Right atrium auricular region (tissue), 2 donors: ENCODE measurements around the gene ERICH6. TPM values are rescaled to one million over a fixed set of nuclear protein-coding genes. Genes with fewer than 3 reads are reported as not detected.

ENCODE experiments used
- DNase-seq: peaks from one replicate; pipeline ENCODE4 v3.0.0-alpha.2; 2019; ENCODE audit warnings: low spot score
- H3K27ac ChIP-seq, 2 donors: fragments of 200-600 bp; sonication (generic); 1 replicate in 1 of 2; 2 replicates in 1 of 2; pipeline ENCODE4 v1.5.1; 2016 to 2019
- H3K27me3 ChIP-seq, 2 donors: fragments of 200-600 bp; sonication (generic); one replicate each; pipeline versions ENCODE4 v1.5.1 to v1.6.0; 2017 to 2019
- H3K36me3 ChIP-seq: fragments of 200-600 bp; sonication (generic); one replicate; pipeline ENCODE4 v1.5.1; 2016
- H3K4me1 ChIP-seq, 2 donors: fragments of 200-600 bp; sonication (generic); one replicate each; pipeline versions ENCODE4 v1.5.1 to v1.6.0; 2017 to 2019
- H3K4me3 ChIP-seq, 2 donors: fragments of 200-600 bp; sonication (generic); 1 replicate in 1 of 2; 2 replicates in 1 of 2; pipeline ENCODE4 v1.5.1; 2017 to 2019; ENCODE audit warnings: mild to moderate bottlenecking in 1 of 2, moderate library complexity in 1 of 2
- H3K9me3 ChIP-seq, 2 donors: fragments of 200-600 bp; sonication (generic); one replicate each; pipeline ENCODE4 v1.5.1; 2019
- total RNA-seq, 2 donors: library from RNA; depleted of rRNA; stranded (reverse); fragments of >200 nt; gene quantifications; one replicate each; pipeline ENCODE4 v1.1.0, GENCODE V29; 2016
- TF ChIP-seq, protein P1 (sequence below), 2 donors: fragments of 200-600 bp; sonication (generic); IDR thresholded peaks; one replicate each; pipeline ENCODE4 v1.5.1; 2019; ENCODE audit warnings: antibody characterized with exemption in 2 of 2

Gene ERICH6
- total RNA-seq, 2 donors from 2014 or later, result not detected

DNA sequence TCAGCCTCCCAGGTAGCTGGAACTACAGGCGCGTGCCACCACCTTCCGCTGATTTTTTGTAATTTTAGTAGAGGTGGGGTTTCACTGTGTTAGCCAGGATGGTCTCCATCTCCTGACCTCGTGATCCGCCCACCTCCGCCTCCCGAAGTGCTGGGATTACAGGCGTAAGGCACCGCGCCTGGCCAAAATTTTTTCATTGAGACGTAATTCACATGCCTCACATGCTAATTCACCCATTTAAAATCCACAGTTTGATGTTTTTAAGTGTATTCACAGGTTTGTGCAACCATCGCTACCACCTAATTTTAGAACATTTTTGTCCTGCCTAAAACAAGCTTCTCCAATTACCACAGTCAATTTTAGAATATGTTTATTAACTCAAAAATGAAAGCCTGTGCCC, 63.5 kb downstream of the ERICH6 start:
- no peak for DNase-seq
- Histone ChIP-seq H3K9me3 (no peaks in the 10 kb centered on the region), H3K27me3 (no peaks in the 10 kb centered on the region), H3K4me3 (no peak overlapping the region), H3K4me1 (no peaks in the 10 kb centered on the region), H3K27ac (no peak overlapping the region), H3K36me3 (no peaks in the 10 kb centered on the region)
- TF ChIP-seq, protein P1, sequence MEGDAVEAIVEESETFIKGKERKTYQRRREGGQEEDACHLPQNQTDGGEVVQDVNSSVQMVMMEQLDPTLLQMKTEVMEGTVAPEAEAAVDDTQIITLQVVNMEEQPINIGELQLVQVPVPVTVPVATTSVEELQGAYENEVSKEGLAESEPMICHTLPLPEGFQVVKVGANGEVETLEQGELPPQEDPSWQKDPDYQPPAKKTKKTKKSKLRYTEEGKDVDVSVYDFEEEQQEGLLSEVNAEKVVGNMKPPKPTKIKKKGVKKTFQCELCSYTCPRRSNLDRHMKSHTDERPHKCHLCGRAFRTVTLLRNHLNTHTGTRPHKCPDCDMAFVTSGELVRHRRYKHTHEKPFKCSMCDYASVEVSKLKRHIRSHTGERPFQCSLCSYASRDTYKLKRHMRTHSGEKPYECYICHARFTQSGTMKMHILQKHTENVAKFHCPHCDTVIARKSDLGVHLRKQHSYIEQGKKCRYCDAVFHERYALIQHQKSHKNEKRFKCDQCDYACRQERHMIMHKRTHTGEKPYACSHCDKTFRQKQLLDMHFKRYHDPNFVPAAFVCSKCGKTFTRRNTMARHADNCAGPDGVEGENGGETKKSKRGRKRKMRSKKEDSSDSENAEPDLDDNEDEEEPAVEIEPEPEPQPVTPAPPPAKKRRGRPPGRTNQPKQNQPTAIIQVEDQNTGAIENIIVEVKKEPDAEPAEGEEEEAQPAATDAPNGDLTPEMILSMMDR (IDR thresholded peaks at IDR 0.05), result no peak

- no peaks in the 10 kb centered on the region for H3K36me3 ChIP-seq
- no peak overlapping the region for H3K4me3 ChIP-seq
- H3K27ac ChIP-seq, result no peak overlapping the region
- H3K4me1 ChIP-seq, result no peaks in the 10 kb centered on the region
- no peaks in the 10 kb centered on the region for H3K9me3 ChIP-seq
- H3K27me3 ChIP-seq, result no peaks in the 10 kb centered on the region
- TF ChIP-seq, protein P1 (IDR thresholded peaks at IDR 0.05), result no peak
- no peak for DNase-seq
Measured at GRCh38 chr3:150639262-150639661, 64.5 kb downstream of the ERICH6 start.

GRCh38 chr3:150636258-150636657, 67.5 kb downstream of the ERICH6 start:
- Histone ChIP-seq H3K36me3 (peaks cover 5% of the 10 kb centered on the region), H3K27ac (no peak overlapping the region), H3K9me3 (no peaks in the 10 kb centered on the region), H3K4me1 (no peaks in the 10 kb centered on the region), H3K4me3 (no peak overlapping the region), H3K27me3 (no peaks in the 10 kb centered on the region)
- DNase-seq, result no peak
- TF ChIP-seq, protein P1 (IDR thresholded peaks at IDR 0.05), result no peak

GRCh38 chr3:150635526-150635925, 68.2 kb downstream of the ERICH6 start:
- H3K9me3 ChIP-seq, result no peaks in the 10 kb centered on the region
- H3K4me3 ChIP-seq, result no peak overlapping the region
- no peaks in the 10 kb centered on the region for H3K4me1 ChIP-seq
- TF ChIP-seq, protein P1 (IDR thresholded peaks at IDR 0.05), result no peak
- H3K27ac ChIP-seq, result no peak overlapping the region
- DNase-seq, result no peak
- H3K36me3 ChIP-seq, result peaks cover 6% of the 10 kb centered on the region
- no peaks in the 10 kb centered on the region for H3K27me3 ChIP-seq

- no peaks in the 10 kb centered on the region for H3K9me3 ChIP-seq
- H3K36me3 ChIP-seq, result peaks cover 6% of the 10 kb centered on the region
- DNase-seq, result no peak
- H3K4me3 ChIP-seq, result no peak overlapping the region
- no peak overlapping the region for H3K27ac ChIP-seq
- H3K27me3 ChIP-seq, result no peaks in the 10 kb centered on the region
- H3K4me1 ChIP-seq, result no peaks in the 10 kb centered on the region
- TF ChIP-seq, protein P1 (IDR thresholded peaks at IDR 0.05), result no peak
Measured at GRCh38 chr3:150635076-150635475, 68.6 kb downstream of the ERICH6 start.

DNA sequence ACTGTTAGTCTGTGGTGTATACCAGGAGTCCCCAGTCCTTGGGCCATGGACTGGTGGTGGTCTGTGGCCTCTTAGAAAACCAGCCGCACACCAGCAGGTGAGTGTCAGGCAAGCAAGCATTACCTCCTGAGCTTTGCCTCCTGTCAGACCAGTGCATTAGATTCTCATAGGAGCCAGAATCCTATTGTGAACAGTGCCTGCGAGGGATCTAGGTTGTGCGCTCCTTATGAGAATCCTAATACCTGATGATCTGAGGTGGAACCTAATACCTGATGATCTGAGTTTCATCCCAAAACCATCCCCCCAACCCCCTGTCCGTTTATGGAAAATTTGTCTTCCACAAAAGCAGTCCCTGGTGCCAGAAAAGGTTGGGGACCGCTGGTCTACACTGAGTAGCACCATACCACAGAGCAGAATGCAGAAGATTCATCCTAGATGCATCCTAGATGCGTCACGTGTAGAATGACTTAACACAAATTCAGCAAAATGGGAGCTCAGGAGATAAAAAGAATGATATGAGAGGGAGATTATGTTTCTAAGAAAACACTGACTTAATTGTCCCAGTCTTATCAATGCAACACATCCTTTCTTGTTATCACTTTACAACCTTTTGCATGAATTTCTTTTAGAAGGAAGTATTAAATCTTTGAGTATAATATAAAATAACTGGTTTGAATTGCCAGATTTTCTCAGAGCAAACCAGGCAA, 72.1 kb downstream of the ERICH6 start:
- H3K36me3 ChIP-seq, result peaks cover 23% of the 10 kb centered on the region

More for the DNA sequence above, 72.1 kb downstream of the ERICH6 start:
- no peak for DNase-seq
- Histone ChIP-seq H3K27me3 (no peaks in the 10 kb centered on the region), H3K4me1 (no peaks in the 10 kb centered on the region), H3K9me3 (no peaks in the 10 kb centered on the region), H3K4me3 (no peak overlapping the region), H3K27ac (no peak overlapping the region)
- TF ChIP-seq, protein P1 (IDR thresholded peaks at IDR 0.05), result no peak
